Kidney tubule cell (primary cell): ENCODE data around the gene ALDH16A1.
"Not testable (repeated sequence)": the region's sequence is repeated elsewhere in the genome, so short reads cannot be mapped to it uniquely, and the experiment has no call there.

Source experiments
- DNase-seq: peaks from one replicate; pipeline ENCODE4 v3.0.0-alpha.2; 2018; ENCODE audit warnings: low spot score

Gene ALDH16A1

GRCh38 chr19:49441210-49441959 lies 11.6 kb upstream of the ALDH16A1 start, which contains the start of gene SLC17A7:
Gene SLC17A7 (minus strand): TSS chr19:49441527. CDS start chr19:49441379, 148 bp downstream.
- no peak for DNase-seq

DNA sequence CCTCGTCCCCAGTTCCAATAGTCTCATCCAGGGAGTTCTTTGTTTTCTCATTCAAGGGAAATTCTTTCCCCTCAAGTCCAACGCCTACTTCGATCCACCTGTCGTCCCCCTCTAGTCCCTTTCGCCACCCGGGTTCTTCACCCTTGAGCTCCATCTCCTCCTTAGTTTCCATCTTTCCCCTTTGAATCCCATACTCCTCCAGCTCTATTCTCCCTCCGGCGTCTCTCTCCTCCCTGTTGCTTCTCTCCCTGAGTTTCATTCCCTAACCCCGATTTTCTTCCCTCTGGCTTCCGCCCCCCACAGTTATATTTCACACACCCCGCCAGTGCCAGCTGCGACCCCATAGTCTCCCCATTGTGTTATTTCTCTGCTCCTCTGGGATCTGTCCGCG lies 11.1 kb upstream of the ALDH16A1 start:
- no peak for DNase-seq

GRCh38 chr19:49442354-49442753 lies 10.7 kb upstream of the ALDH16A1 start:
- no peak for DNase-seq

- peak; percentile 83 for DNase-seq
These were observed 10.2 kb upstream of the ALDH16A1 start for GRCh38 chr19:49442771-49443365.

GRCh38 chr19:49443366-49444099 lies 9.5 kb upstream of the ALDH16A1 start:
- peak; percentile 94 for DNase-seq

DNA sequence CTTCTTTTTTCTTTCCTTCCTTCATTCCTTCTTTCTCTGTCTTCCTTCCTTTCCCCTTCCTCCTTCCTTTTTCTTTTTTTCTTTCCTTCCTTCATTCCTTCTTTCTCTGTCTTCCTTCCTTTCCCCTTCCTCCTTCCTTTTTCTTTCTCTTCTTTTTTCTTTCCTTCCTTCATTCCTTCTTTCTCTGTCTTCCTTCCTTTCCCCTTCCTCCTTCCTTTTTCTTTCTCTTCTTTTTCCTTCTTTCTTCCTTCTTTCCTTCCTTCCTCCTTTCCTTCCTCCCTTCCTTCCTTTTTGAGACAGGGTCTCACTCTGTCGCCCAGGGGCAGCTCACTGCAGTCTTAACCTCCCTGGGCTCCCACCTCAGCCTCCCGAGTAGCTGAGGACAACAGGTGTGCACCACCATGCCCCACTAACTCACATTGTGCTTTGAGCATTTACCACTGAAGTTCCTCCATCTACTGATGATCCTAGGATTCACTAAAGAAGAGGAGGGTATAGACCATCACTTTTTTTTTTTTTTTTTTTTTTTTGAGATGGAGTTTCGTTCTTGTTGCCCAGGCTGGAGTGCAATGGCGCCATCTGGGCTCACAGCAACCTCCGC lies 8.8 kb upstream of the ALDH16A1 start:
- not testable (repeated sequence) for DNase-seq

DNA sequence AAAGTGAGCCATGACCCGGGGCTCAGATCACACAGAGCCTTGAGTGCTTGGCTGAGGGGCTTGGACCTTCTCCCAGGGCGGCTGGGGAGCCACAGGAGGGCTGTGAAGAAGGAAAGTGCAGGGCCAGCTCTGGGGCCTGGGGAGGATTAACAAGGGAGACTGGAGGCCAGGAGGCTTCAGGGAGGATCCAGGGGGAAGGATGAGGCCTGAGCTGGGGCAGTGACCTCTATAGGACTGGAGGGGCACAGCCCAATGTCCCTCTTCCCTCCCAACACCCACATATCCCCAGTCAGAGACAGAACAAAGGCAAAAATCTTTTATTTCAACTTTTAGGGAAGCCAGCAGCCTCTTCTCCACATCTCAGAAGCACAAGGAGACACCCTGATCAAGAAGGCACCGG lies 7.0 kb upstream of the ALDH16A1 start:
- no peak for DNase-seq

DNA sequence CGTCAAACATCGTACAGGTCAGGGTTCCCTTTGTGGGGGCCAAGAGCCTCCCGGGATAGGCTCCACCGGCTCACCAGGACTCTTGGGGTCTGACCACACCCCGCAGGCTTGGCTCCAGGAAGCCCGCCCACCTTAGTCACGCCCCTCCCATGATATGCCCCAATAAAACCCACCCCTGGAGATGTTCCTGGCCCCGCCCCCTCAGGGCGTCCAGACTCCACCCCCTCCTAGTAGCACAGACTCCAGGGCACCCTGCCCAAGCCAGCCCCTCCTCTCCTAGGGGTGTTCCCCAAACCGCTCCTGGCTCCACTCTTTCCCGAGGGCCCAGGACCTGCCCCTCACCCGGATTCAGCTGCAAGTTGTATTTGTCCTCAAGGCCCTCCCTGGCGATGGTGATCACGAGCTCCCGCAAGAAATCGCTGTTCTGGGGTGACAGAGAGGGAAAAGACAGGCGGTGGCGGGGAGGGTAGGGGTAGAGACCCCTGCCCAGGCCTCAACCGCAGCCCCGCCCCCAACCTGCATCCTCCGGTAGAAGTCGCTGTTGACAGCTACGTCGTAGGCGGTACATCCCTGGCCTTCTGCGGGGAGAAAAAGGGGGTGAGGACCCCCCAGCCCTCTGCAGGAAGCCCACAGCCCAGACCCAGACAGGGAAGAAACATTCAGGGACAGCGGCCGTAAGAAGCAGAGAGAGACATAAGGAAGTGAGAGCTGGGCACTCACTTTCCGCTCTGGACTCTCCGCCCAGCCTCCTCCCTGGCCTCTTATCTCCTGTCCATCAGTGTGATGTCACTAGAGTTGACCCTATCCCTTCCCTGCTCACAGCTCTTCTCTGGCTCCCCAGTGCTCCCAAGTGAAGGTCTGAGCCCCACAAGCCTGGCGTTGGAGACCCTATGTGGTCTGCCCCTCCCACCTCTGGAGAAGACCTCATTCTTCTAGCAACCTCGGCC lies 5.3 kb upstream of the ALDH16A1 start:
- DNase-seq = no peak

DNA sequence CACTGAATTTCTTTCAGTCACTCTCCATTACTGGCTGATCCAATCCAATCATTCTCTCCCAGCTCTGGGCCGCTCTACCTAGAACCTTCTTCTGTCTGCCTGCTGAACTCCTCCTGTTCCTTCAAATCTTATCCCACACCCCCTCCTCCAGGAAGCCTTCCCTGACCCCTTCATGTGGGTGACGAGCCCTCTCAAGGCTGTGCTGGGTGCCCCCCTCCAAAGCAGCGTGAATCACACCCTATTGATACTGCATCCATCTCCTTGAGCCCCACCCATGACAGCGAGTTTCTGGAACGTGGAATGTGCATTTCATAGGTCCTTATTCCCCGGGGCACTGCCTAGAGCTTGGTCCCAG lies 4.6 kb upstream of the ALDH16A1 start:
- no peak for DNase-seq

GRCh38 chr19:49450405-49450804 lies 2.6 kb upstream of the ALDH16A1 start:
- no peak for DNase-seq

DNA sequence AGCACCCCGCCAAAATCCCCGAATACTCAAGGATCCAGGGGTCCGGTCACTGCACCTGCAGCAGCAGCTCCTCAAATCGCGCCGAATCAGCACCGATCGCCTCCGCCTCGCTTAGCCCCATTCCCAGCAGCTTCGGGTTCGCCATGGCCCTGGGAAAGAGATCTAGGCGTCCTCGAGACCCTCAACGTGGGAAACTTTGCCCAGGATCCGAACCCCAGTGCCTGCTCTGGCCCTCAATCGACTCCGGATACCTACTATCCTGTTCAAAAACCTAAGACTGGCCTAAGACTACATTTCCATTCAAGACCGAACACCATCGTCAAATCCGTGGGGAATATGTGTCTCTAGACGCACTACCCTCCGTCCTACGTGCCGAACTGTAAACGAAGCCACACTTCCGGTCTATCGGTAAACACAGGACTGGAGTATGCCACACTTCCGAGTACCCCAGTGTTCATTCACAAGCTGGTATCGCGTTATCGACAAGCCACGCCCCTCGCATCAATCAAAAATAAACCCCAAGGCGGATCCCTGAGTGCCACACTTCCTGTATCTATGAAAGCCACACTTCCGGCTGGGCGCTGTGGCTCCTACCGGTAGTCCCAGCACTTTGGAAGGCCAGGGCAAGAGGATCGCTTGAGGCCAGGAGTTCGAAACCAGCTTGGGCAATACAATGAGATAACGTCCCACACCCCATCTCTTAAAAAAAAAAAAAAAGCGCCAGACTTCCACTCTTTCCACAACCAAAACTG lies 1.4 kb upstream of the ALDH16A1 start, which contains the start of gene PIH1D1:
TSS of gene PIH1D1 (minus strand) at position 385 of the 752 bp plus-strand sequence. CDS start at position 145, 240 bp downstream.
- peak; percentile 99 for DNase-seq

DNA sequence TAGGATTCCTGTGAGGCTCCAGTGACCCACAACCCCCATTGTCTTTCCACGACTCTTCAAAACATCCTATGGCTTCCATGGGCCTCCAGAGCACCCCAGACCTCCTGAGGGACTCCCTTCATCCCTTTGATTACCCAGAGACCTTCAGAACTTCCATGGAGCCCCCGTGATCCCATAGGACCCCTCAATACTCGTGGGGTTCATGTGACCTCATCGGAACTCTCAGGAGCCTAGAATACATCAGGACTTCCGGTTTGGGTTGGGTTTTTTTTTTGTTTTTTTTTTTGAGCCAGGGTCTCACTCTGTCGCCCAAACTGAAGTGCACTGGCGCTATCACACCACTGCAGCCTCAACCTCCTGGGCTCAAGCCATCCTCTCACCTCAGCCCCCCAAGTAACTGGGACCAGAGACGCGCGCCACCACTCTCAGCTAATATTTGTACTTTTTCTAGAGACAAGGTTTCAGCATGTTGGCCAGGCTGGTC lies 774 bp downstream of the ALDH16A1 start:
- no peak for DNase-seq

DNA sequence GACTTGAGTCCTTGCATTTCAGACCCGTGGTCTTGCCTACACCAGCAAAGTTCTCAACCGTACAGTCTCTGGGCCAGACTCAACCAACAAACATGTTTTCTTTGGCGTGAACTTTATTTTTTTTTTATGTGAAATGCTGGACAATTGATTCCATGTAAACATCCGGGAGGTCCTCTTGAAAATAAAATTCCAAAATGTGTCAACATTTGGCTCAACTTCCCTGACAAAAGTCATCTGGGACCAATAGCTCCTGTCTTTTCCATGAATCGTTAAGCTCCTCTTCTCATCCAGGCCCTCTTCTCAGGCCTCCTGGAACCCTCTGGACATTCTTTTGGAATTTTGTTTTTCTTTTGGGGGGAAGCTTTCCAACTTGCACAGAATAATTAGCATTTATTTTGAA lies 2.7 kb downstream of the ALDH16A1 start:
- DNase-seq = no peak

DNA sequence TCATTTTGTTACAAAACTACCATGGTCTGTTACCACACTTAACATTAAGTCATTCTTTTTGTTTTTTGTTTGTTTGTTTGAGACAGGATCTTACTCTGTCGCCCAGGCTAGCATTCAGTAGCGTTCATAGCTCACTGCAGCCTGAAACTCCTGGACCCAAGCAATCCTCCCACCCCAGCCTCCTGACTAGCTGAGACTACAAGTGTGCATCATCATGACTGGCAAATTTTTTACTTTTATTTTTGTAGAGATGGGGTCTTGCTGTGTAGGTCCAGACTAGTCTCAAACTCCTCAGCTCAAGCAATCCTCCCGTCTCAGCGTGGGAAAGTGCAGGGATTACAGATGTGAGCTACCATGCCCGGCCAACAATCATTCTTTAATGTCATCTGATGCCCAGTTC lies 3.3 kb downstream of the ALDH16A1 start:
- no peak for DNase-seq

GRCh38 chr19:49458567-49458903 lies 5.5 kb downstream of the ALDH16A1 start:
- no peak for DNase-seq

DNA sequence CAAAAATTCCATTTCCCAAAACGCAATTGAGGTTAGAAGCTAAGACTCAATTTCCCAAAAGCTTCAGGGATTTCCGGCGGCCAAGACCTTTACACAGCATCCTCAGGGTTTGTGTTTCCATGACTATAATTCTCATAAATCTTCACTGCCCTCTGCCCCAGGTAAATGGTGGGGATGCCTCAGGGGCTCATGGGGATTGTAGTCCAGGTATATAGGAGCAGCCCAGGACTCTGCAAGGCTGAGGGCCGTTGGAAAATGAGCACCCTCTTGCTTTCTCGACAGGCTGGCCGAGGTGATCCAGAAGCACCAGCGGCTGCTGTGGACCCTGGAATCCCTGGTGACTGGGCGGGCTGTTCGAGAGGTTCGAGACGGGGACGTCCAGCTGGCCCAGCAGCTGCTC lies 6.4 kb downstream of the ALDH16A1 start:
- no peak for DNase-seq

DNA sequence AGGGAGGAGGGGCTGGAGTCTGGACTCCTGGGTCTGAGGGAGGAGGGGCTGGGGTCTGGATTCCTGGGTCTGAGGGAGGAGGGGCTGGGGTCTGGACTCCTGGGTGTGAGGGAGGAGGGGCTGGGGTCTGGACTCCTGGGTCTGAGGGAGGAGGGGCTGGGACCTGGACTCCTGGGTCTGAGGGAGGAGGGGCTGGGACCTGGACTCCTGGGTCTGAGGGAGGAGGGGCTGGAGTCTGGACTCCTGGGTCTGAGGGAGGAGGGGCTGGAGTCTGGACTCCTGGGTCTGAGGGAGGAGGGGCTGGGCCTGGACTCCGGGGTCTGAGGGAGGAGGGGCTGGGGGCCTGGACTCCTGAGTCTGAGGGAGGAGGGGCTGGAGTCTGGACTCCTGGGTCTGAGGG lies 8.1 kb downstream of the ALDH16A1 start:
- not testable (repeated sequence) for DNase-seq

DNA sequence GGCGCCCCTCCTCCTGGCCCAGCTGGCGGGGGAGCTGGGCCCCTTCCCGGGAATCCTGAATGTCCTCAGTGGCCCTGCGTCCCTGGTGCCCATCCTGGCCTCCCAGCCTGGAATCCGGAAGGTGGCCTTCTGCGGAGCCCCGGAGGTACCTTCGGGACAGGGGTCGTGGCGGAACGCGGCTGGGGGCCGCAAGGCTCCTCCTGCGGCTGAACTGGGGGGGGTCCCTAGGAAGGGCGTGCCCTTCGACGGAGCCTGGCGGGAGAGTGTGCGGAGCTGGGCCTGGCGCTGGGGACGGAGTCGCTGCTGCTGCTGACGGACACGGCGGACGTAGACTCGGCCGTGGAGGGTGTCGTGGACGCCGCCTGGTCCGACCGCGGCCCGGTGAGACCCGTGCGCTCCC lies 8.6 kb downstream of the ALDH16A1 start:
- no peak for DNase-seq

DNA sequence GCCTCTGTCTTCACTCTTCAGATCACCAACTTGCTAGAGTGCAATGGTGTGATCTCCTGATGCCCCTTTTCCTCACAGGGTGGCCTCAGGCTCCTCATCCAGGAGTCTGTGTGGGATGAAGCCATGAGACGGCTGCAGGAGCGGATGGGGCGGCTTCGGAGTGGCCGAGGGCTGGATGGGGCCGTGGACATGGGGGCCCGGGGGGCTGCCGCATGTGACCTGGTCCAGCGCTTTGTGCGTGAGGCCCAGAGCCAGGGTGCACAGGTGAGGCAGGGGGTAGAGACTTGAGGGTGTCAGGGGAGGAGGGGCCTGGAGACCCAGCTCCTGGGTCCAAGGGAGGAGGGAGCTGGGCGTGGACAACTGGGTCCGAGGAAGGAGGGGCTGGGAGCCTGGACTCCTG lies 9.5 kb downstream of the ALDH16A1 start:
- no peak for DNase-seq

DNA sequence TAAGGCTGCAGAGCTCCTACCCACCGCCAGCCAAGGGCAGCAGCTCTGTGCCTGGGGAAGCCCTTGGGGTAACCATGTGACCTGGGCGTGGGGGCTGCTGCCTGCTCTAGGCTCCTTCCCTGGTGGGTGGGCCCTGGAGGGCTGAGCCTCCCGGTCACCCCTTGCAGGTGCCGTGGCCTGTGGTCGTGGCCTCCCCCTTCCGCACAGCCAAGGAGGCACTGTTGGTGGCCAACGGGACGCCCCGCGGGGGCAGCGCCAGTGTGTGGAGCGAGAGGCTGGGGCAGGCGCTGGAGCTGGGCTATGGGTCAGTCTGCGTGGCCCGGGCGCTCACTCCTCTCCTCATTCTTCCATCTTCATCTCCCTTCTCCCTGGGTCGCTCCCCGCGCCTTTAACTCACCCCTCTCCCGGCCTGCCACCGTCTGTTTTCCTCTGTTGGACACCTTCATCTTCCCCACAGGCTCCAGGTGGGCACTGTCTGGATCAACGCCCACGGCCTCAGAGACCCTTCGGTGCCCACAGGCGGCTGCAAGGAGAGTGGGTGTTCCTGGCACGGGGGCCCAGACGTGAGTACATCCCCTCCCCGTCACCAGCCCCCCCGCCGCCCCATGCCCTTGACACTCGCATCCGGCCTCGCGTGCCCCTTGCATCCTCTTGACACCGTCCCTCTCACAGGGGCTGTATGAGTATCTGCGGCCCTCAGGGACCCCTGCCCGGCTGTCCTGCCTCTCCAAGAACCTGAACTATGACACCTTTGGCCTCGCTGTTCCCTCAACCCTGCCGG lies 11.1 kb downstream of the ALDH16A1 start:
- no peak for DNase-seq
